K562 (cell line): ENCODE results near the gene NIPAL3. TPM values are rescaled to one million over a fixed set of nuclear protein-coding genes. Genes with fewer than 3 reads are reported as not detected.

Experiments
- IRF9 ChIP-seq: fragments of 450-650 bp; IDR thresholded peaks from 2 replicates; pipeline ENCODE4 v1.6.1; 2016; ENCODE audit warnings: missing biosample characterization, missing genetic modification characterization
- JUNB ChIP-seq: fragments of 450-650 bp; formaldehyde crosslinking; conservative IDR thresholded peaks from 2 replicates; pipeline ENCODE4 v1.4.0; 2020; ENCODE audit warnings: mild to moderate bottlenecking
- MECOM ChIP-seq: fragments of 250-450 bp; sonication (Bioruptor Pico); IDR thresholded peaks from 2 replicates; pipeline ENCODE4 v1.8.0; 2022; ENCODE audit warnings: inconsistent platforms
- TBP ChIP-seq: optimal IDR thresholded peaks from 2 replicates; pipeline ENCODE3; 2011; ENCODE audit warnings: low read depth, low read length, improper control_type of control experiment
- ZBTB5 ChIP-seq: fragments of 450-650 bp; IDR thresholded peaks from 2 replicates; pipeline ENCODE4 v1.6.1; 2017; ENCODE audit warnings: antibody characterized with exemption
- ZNF146 ChIP-seq: IDR thresholded peaks from one replicate; pipeline ENCODE4 v1.6.1; 2018; ENCODE audit warnings: missing compliant biosample characterization; ENCODE audit not compliant: unreplicated experiment
- ZNF24 ChIP-seq: fragments of 450-650 bp; IDR thresholded peaks from 2 replicates; pipeline ENCODE4 v1.6.1; 2016
- ZSCAN32 ChIP-seq: fragments of 450-650 bp; formaldehyde crosslinking; IDR thresholded peaks from 2 replicates; pipeline ENCODE4 v1.4.0; 2020; ENCODE audit warnings: mild to moderate bottlenecking, moderate library complexity
- polyA plus RNA-seq, 8 experiments: library from polyadenylated mRNA; depleted of rRNA in 4 of 8; stranded (reverse) in 5 of 8; unstranded in 3 of 8; fragments of >200 nt; fragmentation: Nextera tagmentation in 2 of 8; fragmentation: Illumina TruSeq in 1 of 8; extraction: Ambion mirVana in 2 of 8; extraction: Trizol in 1 of 8; gene quantifications; 2 replicates each; pipeline versions ENCODE4 v1.2.1 to v1.2.3, GENCODE V29; 2011 to 2014; ENCODE audit warnings: inconsistent platforms in 1 of 8, missing spikeins in 1 of 8
- total RNA-seq, 7 experiments: library from RNA; depleted of rRNA in 6 of 7; stranded (reverse); fragments of >200 nt in 6 of 7; fragmentation: Illumina TruSeq in 2 of 7; extraction: Trizol in 2 of 7; gene quantifications; 2 replicates each; pipeline versions ENCODE4 v1.2.1 to v1.2.3, GENCODE V29; 2011 to 2021; ENCODE audit warnings: low replicate concordance in 1 of 7
- TF ChIP-seq, protein P1 (sequence below): fragments of 250-450 bp; sonication (Bioruptor Pico); IDR thresholded peaks from 2 replicates; pipeline ENCODE4 v1.8.0; 2022; ENCODE audit warnings: moderate library complexity, mild to moderate bottlenecking, inconsistent platforms
- TF ChIP-seq, protein P2 (sequence below): fragments of 200-600 bp; sonication (generic); IDR thresholded peaks from one replicate; pipeline ENCODE4 v1.6.1; 2012; ENCODE audit warnings: mild to moderate bottlenecking, low read depth, low read length, inconsistent platforms

The NIPAL3 gene
- total and polyA plus RNA-seq, 9 of the 15 experiments (the other 6 are each of a cell fraction or from before 2014, with no cell fraction given), result 10.5 to 26.3 (median 16.0) TPM

GRCh38 chr1:24418898-24419628 is 3.5 kb downstream of the NIPAL3 start (continued):
- TF ChIP-seq, protein P1, sequence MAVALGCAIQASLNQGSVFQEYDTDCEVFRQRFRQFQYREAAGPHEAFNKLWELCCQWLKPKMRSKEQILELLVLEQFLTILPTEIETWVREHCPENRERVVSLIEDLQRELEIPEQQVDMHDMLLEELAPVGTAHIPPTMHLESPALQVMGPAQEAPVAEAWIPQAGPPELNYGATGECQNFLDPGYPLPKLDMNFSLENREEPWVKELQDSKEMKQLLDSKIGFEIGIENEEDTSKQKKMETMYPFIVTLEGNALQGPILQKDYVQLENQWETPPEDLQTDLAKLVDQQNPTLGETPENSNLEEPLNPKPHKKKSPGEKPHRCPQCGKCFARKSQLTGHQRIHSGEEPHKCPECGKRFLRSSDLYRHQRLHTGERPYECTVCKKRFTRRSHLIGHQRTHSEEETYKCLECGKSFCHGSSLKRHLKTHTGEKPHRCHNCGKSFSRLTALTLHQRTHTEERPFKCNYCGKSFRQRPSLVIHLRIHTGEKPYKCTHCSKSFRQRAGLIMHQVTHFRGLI (CRISPR knock-in tag), result no peak
- TF ChIP-seq, protein P2, sequence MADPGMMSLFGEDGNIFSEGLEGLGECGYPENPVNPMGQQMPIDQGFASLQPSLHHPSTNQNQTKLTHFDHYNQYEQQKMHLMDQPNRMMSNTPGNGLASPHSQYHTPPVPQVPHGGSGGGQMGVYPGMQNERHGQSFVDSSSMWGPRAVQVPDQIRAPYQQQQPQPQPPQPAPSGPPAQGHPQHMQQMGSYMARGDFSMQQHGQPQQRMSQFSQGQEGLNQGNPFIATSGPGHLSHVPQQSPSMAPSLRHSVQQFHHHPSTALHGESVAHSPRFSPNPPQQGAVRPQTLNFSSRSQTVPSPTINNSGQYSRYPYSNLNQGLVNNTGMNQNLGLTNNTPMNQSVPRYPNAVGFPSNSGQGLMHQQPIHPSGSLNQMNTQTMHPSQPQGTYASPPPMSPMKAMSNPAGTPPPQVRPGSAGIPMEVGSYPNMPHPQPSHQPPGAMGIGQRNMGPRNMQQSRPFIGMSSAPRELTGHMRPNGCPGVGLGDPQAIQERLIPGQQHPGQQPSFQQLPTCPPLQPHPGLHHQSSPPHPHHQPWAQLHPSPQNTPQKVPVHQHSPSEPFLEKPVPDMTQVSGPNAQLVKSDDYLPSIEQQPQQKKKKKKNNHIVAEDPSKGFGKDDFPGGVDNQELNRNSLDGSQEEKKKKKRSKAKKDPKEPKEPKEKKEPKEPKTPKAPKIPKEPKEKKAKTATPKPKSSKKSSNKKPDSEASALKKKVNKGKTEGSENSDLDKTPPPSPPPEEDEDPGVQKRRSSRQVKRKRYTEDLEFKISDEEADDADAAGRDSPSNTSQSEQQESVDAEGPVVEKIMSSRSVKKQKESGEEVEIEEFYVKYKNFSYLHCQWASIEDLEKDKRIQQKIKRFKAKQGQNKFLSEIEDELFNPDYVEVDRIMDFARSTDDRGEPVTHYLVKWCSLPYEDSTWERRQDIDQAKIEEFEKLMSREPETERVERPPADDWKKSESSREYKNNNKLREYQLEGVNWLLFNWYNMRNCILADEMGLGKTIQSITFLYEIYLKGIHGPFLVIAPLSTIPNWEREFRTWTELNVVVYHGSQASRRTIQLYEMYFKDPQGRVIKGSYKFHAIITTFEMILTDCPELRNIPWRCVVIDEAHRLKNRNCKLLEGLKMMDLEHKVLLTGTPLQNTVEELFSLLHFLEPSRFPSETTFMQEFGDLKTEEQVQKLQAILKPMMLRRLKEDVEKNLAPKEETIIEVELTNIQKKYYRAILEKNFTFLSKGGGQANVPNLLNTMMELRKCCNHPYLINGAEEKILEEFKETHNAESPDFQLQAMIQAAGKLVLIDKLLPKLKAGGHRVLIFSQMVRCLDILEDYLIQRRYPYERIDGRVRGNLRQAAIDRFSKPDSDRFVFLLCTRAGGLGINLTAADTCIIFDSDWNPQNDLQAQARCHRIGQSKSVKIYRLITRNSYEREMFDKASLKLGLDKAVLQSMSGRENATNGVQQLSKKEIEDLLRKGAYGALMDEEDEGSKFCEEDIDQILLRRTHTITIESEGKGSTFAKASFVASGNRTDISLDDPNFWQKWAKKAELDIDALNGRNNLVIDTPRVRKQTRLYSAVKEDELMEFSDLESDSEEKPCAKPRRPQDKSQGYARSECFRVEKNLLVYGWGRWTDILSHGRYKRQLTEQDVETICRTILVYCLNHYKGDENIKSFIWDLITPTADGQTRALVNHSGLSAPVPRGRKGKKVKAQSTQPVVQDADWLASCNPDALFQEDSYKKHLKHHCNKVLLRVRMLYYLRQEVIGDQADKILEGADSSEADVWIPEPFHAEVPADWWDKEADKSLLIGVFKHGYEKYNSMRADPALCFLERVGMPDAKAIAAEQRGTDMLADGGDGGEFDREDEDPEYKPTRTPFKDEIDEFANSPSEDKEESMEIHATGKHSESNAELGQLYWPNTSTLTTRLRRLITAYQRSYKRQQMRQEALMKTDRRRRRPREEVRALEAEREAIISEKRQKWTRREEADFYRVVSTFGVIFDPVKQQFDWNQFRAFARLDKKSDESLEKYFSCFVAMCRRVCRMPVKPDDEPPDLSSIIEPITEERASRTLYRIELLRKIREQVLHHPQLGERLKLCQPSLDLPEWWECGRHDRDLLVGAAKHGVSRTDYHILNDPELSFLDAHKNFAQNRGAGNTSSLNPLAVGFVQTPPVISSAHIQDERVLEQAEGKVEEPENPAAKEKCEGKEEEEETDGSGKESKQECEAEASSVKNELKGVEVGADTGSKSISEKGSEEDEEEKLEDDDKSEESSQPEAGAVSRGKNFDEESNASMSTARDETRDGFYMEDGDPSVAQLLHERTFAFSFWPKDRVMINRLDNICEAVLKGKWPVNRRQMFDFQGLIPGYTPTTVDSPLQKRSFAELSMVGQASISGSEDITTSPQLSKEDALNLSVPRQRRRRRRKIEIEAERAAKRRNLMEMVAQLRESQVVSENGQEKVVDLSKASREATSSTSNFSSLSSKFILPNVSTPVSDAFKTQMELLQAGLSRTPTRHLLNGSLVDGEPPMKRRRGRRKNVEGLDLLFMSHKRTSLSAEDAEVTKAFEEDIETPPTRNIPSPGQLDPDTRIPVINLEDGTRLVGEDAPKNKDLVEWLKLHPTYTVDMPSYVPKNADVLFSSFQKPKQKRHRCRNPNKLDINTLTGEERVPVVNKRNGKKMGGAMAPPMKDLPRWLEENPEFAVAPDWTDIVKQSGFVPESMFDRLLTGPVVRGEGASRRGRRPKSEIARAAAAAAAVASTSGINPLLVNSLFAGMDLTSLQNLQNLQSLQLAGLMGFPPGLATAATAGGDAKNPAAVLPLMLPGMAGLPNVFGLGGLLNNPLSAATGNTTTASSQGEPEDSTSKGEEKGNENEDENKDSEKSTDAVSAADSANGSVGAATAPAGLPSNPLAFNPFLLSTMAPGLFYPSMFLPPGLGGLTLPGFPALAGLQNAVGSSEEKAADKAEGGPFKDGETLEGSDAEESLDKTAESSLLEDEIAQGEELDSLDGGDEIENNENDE, result no peak
- TF ChIP-seq ZBTB5 (peak; percentile 30; the same call in 1 of the 2 replicates), IRF9 (no peak), ZNF24 (no peak), ZSCAN32 (CRISPR knock-in tag) (no peak), TBP (peak; percentile 44), JUNB (CRISPR knock-in tag) (no peak), ZNF146 (CRISPR knock-in tag) (no peak), MECOM (CRISPR knock-in tag) (no peak)
